ENCODE results near the gene LPP.

The LPP gene

GRCh38 chr3:188877381-188877780 lies 723.4 kb downstream of the LPP start:
- no peaks in the 10 kb centered on the region for H3K9me3 ChIP-seq (ENCODE audit: control insufficient read depth, insufficient read depth, low read length)

GRCh38 chr3:188878076-188878475 lies 724.1 kb downstream of the LPP start:
- no peaks in the 10 kb centered on the region for H3K4me1 ChIP-seq (ENCODE audit: control insufficient read depth, insufficient read depth, low read length)
- H3K9me3 ChIP-seq (ENCODE audit: control insufficient read depth, insufficient read depth, low read length): no peaks in the 10 kb centered on the region
- no peak overlapping the region for H3K4me3 ChIP-seq (ENCODE audit: low read depth, low read length)
- H3K27ac ChIP-seq (ENCODE audit: low read depth, low read length): no peak overlapping the region
- H3K36me3 ChIP-seq (ENCODE audit: control insufficient read depth, insufficient read depth, low read length): peaks cover 6% of the 10 kb centered on the region; the same call in 1 of the 2 replicates
- H3K9ac ChIP-seq (ENCODE audit: low read depth, low read length): no peak overlapping the region
- H3K27me3 ChIP-seq (ENCODE audit: control insufficient read depth, insufficient read depth, low read length): no peaks in the 10 kb centered on the region

More at GRCh38 chr3:188877381-188877780, 723.4 kb downstream of the LPP start:
- Histone ChIP-seq H3K27ac (ENCODE audit: low read depth, low read length) (no peak overlapping the region), H3K9ac (ENCODE audit: low read depth, low read length) (no peak overlapping the region), H3K27me3 (ENCODE audit: control insufficient read depth, insufficient read depth, low read length) (no peaks in the 10 kb centered on the region), H3K4me1 (ENCODE audit: control insufficient read depth, insufficient read depth, low read length) (no peaks in the 10 kb centered on the region), H3K4me3 (ENCODE audit: low read depth, low read length) (no peak overlapping the region), H3K36me3 (ENCODE audit: control insufficient read depth, insufficient read depth, low read length) (peaks cover 6% of the 10 kb centered on the region; the same call in 1 of the 2 replicates)

GRCh38 chr3:188881954-188882641 lies 728.1 kb downstream of the LPP start:
- no peak overlapping the region for H3K27ac ChIP-seq (ENCODE audit: low read depth, low read length)
- H3K27me3 ChIP-seq (ENCODE audit: control insufficient read depth, insufficient read depth, low read length): no peaks in the 10 kb centered on the region
- no peak overlapping the region for H3K9ac ChIP-seq (ENCODE audit: low read depth, low read length)
- H3K9me3 ChIP-seq (ENCODE audit: control insufficient read depth, insufficient read depth, low read length): no peaks in the 10 kb centered on the region
- H3K4me3 ChIP-seq (ENCODE audit: low read depth, low read length): no peak overlapping the region
- H3K4me1 ChIP-seq (ENCODE audit: control insufficient read depth, insufficient read depth, low read length): no peaks in the 10 kb centered on the region
- no peaks in the 10 kb centered on the region for H3K36me3 ChIP-seq (ENCODE audit: control insufficient read depth, insufficient read depth, low read length)

GRCh38 chr3:188884299-188885043 lies 730.5 kb downstream of the LPP start:
- H3K4me1 ChIP-seq (ENCODE audit: control insufficient read depth, insufficient read depth, low read length): no peaks in the 10 kb centered on the region
- H3K27me3 ChIP-seq (ENCODE audit: control insufficient read depth, insufficient read depth, low read length): no peaks in the 10 kb centered on the region
- no peak overlapping the region for H3K9ac ChIP-seq (ENCODE audit: low read depth, low read length)
- no peaks in the 10 kb centered on the region for H3K9me3 ChIP-seq (ENCODE audit: control insufficient read depth, insufficient read depth, low read length)
- no peak overlapping the region for H3K27ac ChIP-seq (ENCODE audit: low read depth, low read length)
- H3K4me3 ChIP-seq (ENCODE audit: low read depth, low read length): no peak overlapping the region
- no peaks in the 10 kb centered on the region for H3K36me3 ChIP-seq (ENCODE audit: control insufficient read depth, insufficient read depth, low read length)

GRCh38 chr3:188888321-188889053 lies 734.5 kb downstream of the LPP start:
- H3K36me3 ChIP-seq (ENCODE audit: control insufficient read depth, insufficient read depth, low read length): no peaks in the 10 kb centered on the region
- no peak overlapping the region for H3K4me3 ChIP-seq (ENCODE audit: low read depth, low read length)
- H3K9ac ChIP-seq (ENCODE audit: low read depth, low read length): no peak overlapping the region
- no peaks in the 10 kb centered on the region for H3K4me1 ChIP-seq (ENCODE audit: control insufficient read depth, insufficient read depth, low read length)
- H3K27ac ChIP-seq (ENCODE audit: low read depth, low read length): no peak overlapping the region
- no peaks in the 10 kb centered on the region for H3K9me3 ChIP-seq (ENCODE audit: control insufficient read depth, insufficient read depth, low read length)
- no peaks in the 10 kb centered on the region for H3K27me3 ChIP-seq (ENCODE audit: control insufficient read depth, insufficient read depth, low read length)

GRCh38 chr3:188889054-188889491 lies 735.1 kb downstream of the LPP start:
- H3K27ac ChIP-seq (ENCODE audit: low read depth, low read length): no peak overlapping the region
- H3K9me3 ChIP-seq (ENCODE audit: control insufficient read depth, insufficient read depth, low read length): no peaks in the 10 kb centered on the region
- H3K9ac ChIP-seq (ENCODE audit: low read depth, low read length): no peak overlapping the region
- H3K27me3 ChIP-seq (ENCODE audit: control insufficient read depth, insufficient read depth, low read length): no peaks in the 10 kb centered on the region
- H3K4me3 ChIP-seq (ENCODE audit: low read depth, low read length): no peak overlapping the region
- H3K4me1 ChIP-seq (ENCODE audit: control insufficient read depth, insufficient read depth, low read length): no peaks in the 10 kb centered on the region
- H3K36me3 ChIP-seq (ENCODE audit: control insufficient read depth, insufficient read depth, low read length): no peaks in the 10 kb centered on the region

- Histone ChIP-seq H3K4me3 (ENCODE audit: low read depth, low read length) (no peak overlapping the region), H3K27ac (ENCODE audit: low read depth, low read length) (no peak overlapping the region), H3K9ac (ENCODE audit: low read depth, low read length) (no peak overlapping the region), H3K4me1 (ENCODE audit: control insufficient read depth, insufficient read depth, low read length) (no peaks in the 10 kb centered on the region), H3K27me3 (ENCODE audit: control insufficient read depth, insufficient read depth, low read length) (no peaks in the 10 kb centered on the region), H3K36me3 (ENCODE audit: control insufficient read depth, insufficient read depth, low read length) (no peaks in the 10 kb centered on the region), H3K9me3 (ENCODE audit: control insufficient read depth, insufficient read depth, low read length) (no peaks in the 10 kb centered on the region)
Measured at GRCh38 chr3:188890572-188891270, 736.8 kb downstream of the LPP start.

GRCh38 chr3:188899881-188900280 lies 745.9 kb downstream of the LPP start:
- no peak overlapping the region for H3K9ac ChIP-seq (ENCODE audit: low read depth, low read length)
- H3K27me3 ChIP-seq (ENCODE audit: control insufficient read depth, insufficient read depth, low read length): no peaks in the 10 kb centered on the region
- no peaks in the 10 kb centered on the region for H3K4me1 ChIP-seq (ENCODE audit: control insufficient read depth, insufficient read depth, low read length)
- H3K4me3 ChIP-seq (ENCODE audit: low read depth, low read length): no peak overlapping the region
- no peaks in the 10 kb centered on the region for H3K9me3 ChIP-seq (ENCODE audit: control insufficient read depth, insufficient read depth, low read length)
- no peaks in the 10 kb centered on the region for H3K36me3 ChIP-seq (ENCODE audit: control insufficient read depth, insufficient read depth, low read length)
- no peak overlapping the region for H3K27ac ChIP-seq (ENCODE audit: low read depth, low read length)

- Histone ChIP-seq H3K27me3 (ENCODE audit: control insufficient read depth, insufficient read depth, low read length) (no peaks in the 10 kb centered on the region), H3K4me3 (ENCODE audit: low read depth, low read length) (no peak overlapping the region), H3K27ac (ENCODE audit: low read depth, low read length) (no peak overlapping the region), H3K36me3 (ENCODE audit: control insufficient read depth, insufficient read depth, low read length) (no peaks in the 10 kb centered on the region), H3K9me3 (ENCODE audit: control insufficient read depth, insufficient read depth, low read length) (no peaks in the 10 kb centered on the region), H3K4me1 (ENCODE audit: control insufficient read depth, insufficient read depth, low read length) (no peaks in the 10 kb centered on the region), H3K9ac (ENCODE audit: low read depth, low read length) (no peak overlapping the region)
Measured at GRCh38 chr3:188900421-188900951, 746.5 kb downstream of the LPP start.

GRCh38 chr3:188901126-188901525 lies 747.2 kb downstream of the LPP start:
- H3K9ac ChIP-seq (ENCODE audit: low read depth, low read length): no peak overlapping the region
- no peak overlapping the region for H3K4me3 ChIP-seq (ENCODE audit: low read depth, low read length)
- no peaks in the 10 kb centered on the region for H3K27me3 ChIP-seq (ENCODE audit: control insufficient read depth, insufficient read depth, low read length)

More at GRCh38 chr3:188901126-188901525, 747.2 kb downstream of the LPP start:
- no peaks in the 10 kb centered on the region for H3K9me3 ChIP-seq (ENCODE audit: control insufficient read depth, insufficient read depth, low read length)
- H3K27ac ChIP-seq (ENCODE audit: low read depth, low read length): no peak overlapping the region
- no peaks in the 10 kb centered on the region for H3K4me1 ChIP-seq (ENCODE audit: control insufficient read depth, insufficient read depth, low read length)
- no peaks in the 10 kb centered on the region for H3K36me3 ChIP-seq (ENCODE audit: control insufficient read depth, insufficient read depth, low read length)
